Esophagus muscularis mucosa (tissue), 4 donors: ENCODE data around the gene CHMP2A. TPM values are rescaled to one million over a fixed set of nuclear protein-coding genes. Genes with fewer than 3 reads are reported as not detected.
A peak's percentile ranks its signal among the peaks of the same experiment; 100 is the strongest.
"Not testable (repeated sequence)": the region's sequence is repeated elsewhere in the genome, so short reads cannot be mapped to it uniquely, and the experiment has no call there.

ENCODE experiments used
- DNase-seq: peaks from one replicate; pipeline ENCODE4 v3.0.0-alpha.2; 2017; ENCODE audit errors: extremely low spot score
- H3K27ac ChIP-seq, 4 donors: fragments of 200-600 bp; sonication (generic); replicated peaks in 1 of 4; 1 replicate in 3 of 4; 2 replicates in 1 of 4; pipeline ENCODE4 v1.5.1; 2016 to 2019; ENCODE audit warnings: mild to moderate bottlenecking in 1 of 4
- H3K27me3 ChIP-seq, 4 donors: fragments of 200-600 bp; sonication (generic); one replicate each; pipeline versions ENCODE4 v1.5.1 to v1.6.0; 2016 to 2019
- H3K36me3 ChIP-seq, 4 donors: fragments of 200-600 bp; sonication (generic); one replicate each; pipeline ENCODE4 v1.5.1; 2016 to 2019
- H3K4me1 ChIP-seq, 4 donors: fragments of 200-600 bp; sonication (generic); one replicate each; pipeline ENCODE4 v1.5.1; 2016 to 2019
- H3K4me3 ChIP-seq, 4 donors: fragments of 200-600 bp; sonication (generic); 1 replicate in 2 of 4; 2 replicates in 2 of 4; pipeline ENCODE4 v1.5.1; 2016 to 2019; ENCODE audit warnings: mild to moderate bottlenecking in 4 of 4, moderate library complexity in 1 of 4
- H3K9me3 ChIP-seq, 4 donors: fragments of 200-600 bp; sonication (generic); 1 replicate in 3 of 4; 2 replicates in 1 of 4; pipeline ENCODE4 v1.5.1; 2016 to 2019
- EP300 ChIP-seq: sonication (generic); formaldehyde crosslinking; IDR thresholded peaks from one replicate; pipeline ENCODE4 v1.6.1; 2017; ENCODE audit warnings: antibody characterized with exemption
- POLR2A ChIP-seq: fragments of 450-650 bp; IDR thresholded peaks from one replicate; pipeline ENCODE4 v1.6.1; 2017; ENCODE audit warnings: antibody characterized with exemption, moderate library complexity, mild to moderate bottlenecking, low read depth
- POLR2AphosphoS5 ChIP-seq, 2 donors: sonication (generic); formaldehyde crosslinking; IDR thresholded peaks; one replicate each; pipeline ENCODE4 v1.6.1; 2017; ENCODE audit warnings: antibody characterized with exemption in 2 of 2
- WGBS: methylation state at CpG from one replicate; pipeline ENCODE4 v1.1.5; 2018; 5-methylcytosine and 5-hydroxymethylcytosine counted together
- intact Hi-C: fragments of 100-400 bp; cut with DNase I; formaldehyde crosslinking; loops from one replicate; pipeline ENCODE4 v1.15.1; 2023
- total RNA-seq, 4 donors: library from RNA; depleted of rRNA; stranded (reverse); fragments of >200 nt; gene quantifications; one replicate each; pipeline versions ENCODE4 v1.1.0 to v1.2.1, GENCODE V29; 2016
- TF ChIP-seq, protein P1 (sequence below), 3 experiments: fragments of 200-600 bp in 2 of 3; fragments of 450-650 bp in 1 of 3; sonication (generic) in 2 of 3; IDR thresholded peaks; one replicate each; pipeline ENCODE4 v1.5.1; 2017 to 2019; ENCODE audit warnings: antibody characterized with exemption in 3 of 3, mild to moderate bottlenecking in 2 of 3, moderate library complexity in 1 of 3

The CHMP2A gene
- total RNA-seq, 4 donors from 2014 or later, result 124 to 145 (median 141) TPM

DNA sequence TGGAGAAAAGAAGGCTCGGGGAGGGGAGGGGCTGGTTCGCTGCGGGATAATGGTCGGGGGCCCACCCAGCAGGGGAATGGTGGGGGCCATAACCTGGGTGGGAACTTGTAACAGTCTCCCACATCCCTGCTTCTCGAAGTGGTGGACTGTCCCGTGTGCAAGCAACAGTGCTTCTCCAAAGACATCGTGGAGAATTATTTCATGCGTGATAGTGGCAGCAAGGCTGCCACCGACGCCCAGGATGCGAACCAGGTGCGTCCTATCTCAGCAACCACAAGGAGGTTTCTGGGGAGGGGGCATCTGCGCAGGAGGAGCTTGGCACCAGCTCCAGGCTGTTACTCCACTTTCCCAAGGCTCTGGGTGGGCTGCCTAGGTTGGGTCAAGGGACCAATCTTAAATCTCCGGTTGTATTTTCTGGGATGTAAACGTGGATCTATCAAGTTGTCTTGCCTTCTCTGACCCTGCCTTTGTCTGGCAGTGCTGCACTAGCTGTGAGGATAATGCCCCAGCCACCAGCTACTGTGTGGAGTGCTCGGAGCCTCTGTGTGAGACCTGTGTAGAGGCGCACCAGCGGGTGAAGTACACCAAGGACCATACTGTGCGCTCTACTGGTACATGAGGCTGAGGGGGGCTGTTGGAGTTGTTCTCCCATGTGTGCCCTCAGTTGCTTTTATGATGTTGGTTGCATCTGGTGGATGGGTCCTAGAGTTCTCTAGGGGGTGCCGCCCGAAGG, 9.5 kb downstream of the CHMP2A start:
- peaks cover 35 to 48% (median 44%) of the 10 kb centered on the region in 4 donors for H3K36me3 ChIP-seq
- H3K27ac ChIP-seq, result peak overlapping the region; percentile 91 to 97 (median 96)
- TF ChIP-seq EP300 (no peak), POLR2AphosphoS5 (IDR thresholded peaks at IDR 0.05) (no peak), POLR2A (no peak)
- TF ChIP-seq, protein P1, sequence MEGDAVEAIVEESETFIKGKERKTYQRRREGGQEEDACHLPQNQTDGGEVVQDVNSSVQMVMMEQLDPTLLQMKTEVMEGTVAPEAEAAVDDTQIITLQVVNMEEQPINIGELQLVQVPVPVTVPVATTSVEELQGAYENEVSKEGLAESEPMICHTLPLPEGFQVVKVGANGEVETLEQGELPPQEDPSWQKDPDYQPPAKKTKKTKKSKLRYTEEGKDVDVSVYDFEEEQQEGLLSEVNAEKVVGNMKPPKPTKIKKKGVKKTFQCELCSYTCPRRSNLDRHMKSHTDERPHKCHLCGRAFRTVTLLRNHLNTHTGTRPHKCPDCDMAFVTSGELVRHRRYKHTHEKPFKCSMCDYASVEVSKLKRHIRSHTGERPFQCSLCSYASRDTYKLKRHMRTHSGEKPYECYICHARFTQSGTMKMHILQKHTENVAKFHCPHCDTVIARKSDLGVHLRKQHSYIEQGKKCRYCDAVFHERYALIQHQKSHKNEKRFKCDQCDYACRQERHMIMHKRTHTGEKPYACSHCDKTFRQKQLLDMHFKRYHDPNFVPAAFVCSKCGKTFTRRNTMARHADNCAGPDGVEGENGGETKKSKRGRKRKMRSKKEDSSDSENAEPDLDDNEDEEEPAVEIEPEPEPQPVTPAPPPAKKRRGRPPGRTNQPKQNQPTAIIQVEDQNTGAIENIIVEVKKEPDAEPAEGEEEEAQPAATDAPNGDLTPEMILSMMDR (IDR thresholded peaks at IDR 0.05), result no peak
- intact Hi-C loops, result no loop called here
- 9% methylated on average over 17 of the region's 21 CpGs for WGBS
- peak overlapping the region; percentile 95 to 98 (median 96) for H3K4me3 ChIP-seq
- no peak for DNase-seq
- peaks cover 0 to 11% (median 0%) of the 10 kb centered on the region in 4 donors for H3K27me3 ChIP-seq
- H3K9me3 ChIP-seq, result no peaks in the 10 kb centered on the region
- peaks cover 29 to 50% (median 35%) of the 10 kb centered on the region in 4 donors for H3K4me1 ChIP-seq

DNA sequence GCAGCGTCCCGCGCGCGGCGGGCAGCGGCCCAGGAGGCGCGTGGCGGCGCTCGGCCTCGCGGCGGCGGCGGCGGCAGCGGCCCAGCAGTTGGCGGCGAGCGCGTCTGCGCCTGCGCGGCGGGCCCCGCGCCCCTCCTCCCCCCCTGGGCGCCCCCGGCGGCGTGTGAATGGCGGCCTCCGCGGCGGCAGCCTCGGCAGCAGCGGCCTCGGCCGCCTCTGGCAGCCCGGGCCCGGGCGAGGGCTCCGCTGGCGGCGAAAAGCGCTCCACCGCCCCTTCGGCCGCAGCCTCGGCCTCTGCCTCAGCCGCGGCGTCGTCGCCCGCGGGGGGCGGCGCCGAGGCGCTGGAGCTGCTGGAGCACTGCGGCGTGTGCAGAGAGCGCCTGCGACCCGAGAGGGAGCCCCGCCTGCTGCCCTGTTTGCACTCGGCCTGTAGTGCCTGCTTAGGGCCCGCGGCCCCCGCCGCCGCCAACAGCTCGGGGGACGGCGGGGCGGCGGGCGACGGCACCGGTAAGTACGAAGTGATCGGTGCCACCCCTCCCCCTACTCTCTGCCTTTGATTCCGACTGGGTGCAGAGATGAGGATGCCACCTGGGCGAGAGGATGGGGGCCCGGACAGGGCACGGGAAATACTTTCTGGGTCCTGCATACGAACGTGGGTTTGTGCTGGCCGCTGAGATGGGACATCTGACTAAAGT, 10.2 kb downstream of the CHMP2A start:
- Histone ChIP-seq H3K27me3 (peaks cover 0 to 15% (median 0%) of the 10 kb centered on the region in 4 donors), H3K4me1 (peaks cover 29 to 50% (median 35%) of the 10 kb centered on the region in 4 donors), H3K9me3 (no peaks in the 10 kb centered on the region), H3K4me3 (peak overlapping the region; percentile 95 to 98 (median 96)), H3K27ac (peak overlapping the region; percentile 91 to 97 (median 96)), H3K36me3 (peaks cover 28 to 41% (median 37%) of the 10 kb centered on the region in 4 donors)
- WGBS, result 0% methylated on average over 8 of the region's 92 CpGs
- no peak for DNase-seq
- intact Hi-C loops, result no loop called here
- TF ChIP-seq, protein P1 (IDR thresholded peaks at IDR 0.05), result no peak
- TF ChIP-seq POLR2AphosphoS5 (IDR thresholded peaks at IDR 0.05) (no peak), POLR2A (no peak), EP300 (no peak)

DNA sequence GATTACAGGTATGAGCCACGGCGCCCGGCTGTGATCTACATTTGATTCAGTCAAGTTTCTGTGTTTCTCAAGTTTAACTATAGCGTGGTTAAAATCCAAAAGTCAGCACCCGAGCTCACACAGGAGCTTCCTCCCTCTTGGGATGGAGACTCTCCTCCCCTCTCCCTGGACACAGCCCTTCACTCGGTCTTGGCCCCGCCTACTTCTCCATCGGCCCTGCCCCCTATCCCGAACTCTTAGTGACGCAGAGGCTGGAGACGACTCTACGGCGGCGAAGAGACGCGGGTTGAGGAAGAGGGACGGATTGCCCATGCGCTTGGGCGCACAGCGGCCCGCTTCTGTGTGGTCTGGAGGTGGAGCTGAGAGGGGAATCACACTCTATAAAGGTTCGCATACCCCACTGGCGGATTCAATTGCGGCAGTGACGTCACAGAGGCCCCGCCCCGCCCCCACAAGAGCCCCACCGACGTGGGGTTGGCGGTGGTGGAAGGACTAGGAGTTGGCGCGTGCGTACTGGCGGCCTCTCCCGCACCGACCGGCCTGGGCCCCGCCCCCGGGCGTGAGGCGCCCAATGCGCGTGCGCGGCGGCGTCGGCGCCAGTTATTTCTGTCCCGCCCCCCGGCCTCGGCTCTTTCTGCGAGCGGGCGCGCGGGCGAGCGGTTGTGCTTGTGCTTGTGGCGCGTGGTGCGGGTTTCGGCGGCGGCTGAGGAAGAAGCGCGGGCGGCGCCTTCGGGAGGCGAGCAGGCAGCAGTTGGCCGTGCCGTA, 10.9 kb downstream of the CHMP2A start, which contains the start of gene TRIM28:
TSS of gene TRIM28 (plus strand) at position 239 of the 765 bp plus-strand sequence. CDS start 694 bp downstream, outside the sequence.
- Histone ChIP-seq H3K36me3 (peaks cover 21 to 34% (median 30%) of the 10 kb centered on the region in 4 donors), H3K4me3 (peak within 1 kb of the TSS; percentile 95 to 98 (median 96)), H3K27me3 (peaks cover 0 to 23% (median 0%) of the 10 kb centered on the region in 4 donors), H3K4me1 (peaks cover 29 to 46% (median 35%) of the 10 kb centered on the region in 4 donors), H3K9me3 (no peaks in the 10 kb centered on the region), H3K27ac (peak within 1 kb of the TSS; percentile 91 to 97 (median 96))
- TF ChIP-seq POLR2AphosphoS5 (IDR thresholded peaks at IDR 0.05) (peak; percentile 96 to 97), POLR2A (peak; percentile 98)
- TF ChIP-seq, protein P1 (IDR thresholded peaks at IDR 0.05), result no peak
- 2% methylated on average over 41 of the region's 73 CpGs for WGBS
- intact Hi-C loops, result no loop called here
- peak; percentile 100 for DNase-seq

DNA sequence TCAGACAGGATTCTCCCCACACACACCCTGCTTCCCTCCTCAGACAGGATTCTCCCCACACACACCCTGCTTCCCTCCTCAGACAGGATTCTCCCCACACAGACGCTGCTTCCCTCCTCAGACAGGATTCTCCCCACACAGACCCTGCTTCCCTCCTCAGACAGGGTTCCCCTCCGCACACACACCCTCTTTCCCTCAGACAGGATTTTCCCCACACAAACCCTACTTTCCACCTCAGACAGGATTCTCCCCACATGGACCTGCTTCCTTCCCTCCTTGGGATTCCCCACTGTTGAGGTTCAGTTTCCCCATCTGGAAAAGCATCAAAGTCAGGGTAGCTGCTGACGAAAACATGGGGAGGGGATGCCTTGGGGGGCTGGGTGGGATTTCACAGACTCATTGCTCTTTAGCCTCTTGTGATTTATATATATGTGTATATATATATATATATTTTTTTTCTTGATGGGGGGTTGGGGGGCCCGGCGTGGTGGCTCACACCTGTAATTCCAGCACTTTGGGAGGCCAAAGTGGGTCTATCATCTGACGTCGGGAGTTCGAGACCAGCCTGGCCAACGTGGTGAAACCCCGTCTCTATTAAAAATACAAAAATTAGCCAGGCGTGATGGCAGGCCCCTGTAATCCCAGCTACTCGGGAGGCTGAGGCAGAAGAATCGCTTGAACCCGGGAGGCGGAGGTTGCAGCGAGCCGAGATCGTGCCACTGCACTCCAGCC, 12.1 kb downstream of the CHMP2A start:
- peak overlapping the region; percentile 91 to 97 (median 96) for H3K27ac ChIP-seq
- intact Hi-C loops, DNase-seq, H3K9me3 ChIP-seq: not testable (repeated sequence)
- H3K36me3 ChIP-seq, result peaks cover 9 to 22% (median 18%) of the 10 kb centered on the region in 4 donors
- H3K4me1 ChIP-seq, result peaks cover 37 to 45% (median 42%) of the 10 kb centered on the region in 4 donors
- 81% methylated on average over 18 of the region's 18 CpGs for WGBS
- peak overlapping the region; percentile 95 to 98 (median 96) for H3K4me3 ChIP-seq
- H3K27me3 ChIP-seq, result peaks cover 0 to 35% (median 11%) of the 10 kb centered on the region in 4 donors

DNA sequence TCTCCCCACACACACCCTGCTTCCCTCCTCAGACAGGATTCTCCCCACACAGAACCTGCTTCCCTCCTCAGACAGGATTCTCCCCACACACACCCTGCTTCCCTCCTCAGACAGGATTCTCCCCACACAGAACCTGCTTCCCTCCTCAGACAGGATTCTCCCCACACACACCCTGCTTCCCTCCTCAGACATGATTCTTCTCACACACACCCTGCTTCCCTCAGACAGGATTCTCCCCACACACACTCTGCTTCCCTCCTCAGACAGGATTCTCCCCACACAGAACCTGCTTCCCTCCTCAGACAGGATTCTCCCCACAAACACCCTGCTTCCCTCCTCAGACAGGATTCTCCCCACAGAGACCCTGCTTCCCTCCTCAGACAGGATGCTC, 15.7 kb downstream of the CHMP2A start:
- intact Hi-C loops, H3K9me3 ChIP-seq, H3K4me3 ChIP-seq, H3K27ac ChIP-seq, H3K36me3 ChIP-seq, DNase-seq: not testable (repeated sequence)
- peaks cover 13 to 15% (median 14%) of the 10 kb centered on the region in 4 donors for H3K4me1 ChIP-seq
- H3K27me3 ChIP-seq, result peaks cover 0 to 50% (median 13%) of the 10 kb centered on the region in 4 donors
